HCT116 (cell line): ENCODE measurements around the gene SERTAD3. TPM values are rescaled to one million over a fixed set of nuclear protein-coding genes. Genes with fewer than 3 reads are reported as not detected.

ENCODE experiments used
- ATAC-seq: fragments of 200-7000 bp; cut with Tn5 transposase; 2 replicates; pipeline ENCODE4 v1.9.1; 2020; ENCODE audit warnings: mild to moderate bottlenecking, moderate library complexity
- BruUV-seq: library from RNA; stranded (reverse); fragments of 400-500 nt; replicated peaks from 2 replicates; lab custom pipeline; 2021; lab: Mats Ljungman, UMichigan
- CTCF ChIA-PET: fragments of 300-600 bp; sonication (Branson Sonifier 250); formaldehyde crosslinking; loops from one replicate; lab custom pipeline; 2021; ENCODE audit warnings: antibody characterized with exemption; lab: Charles Lee
- POLR2A ChIA-PET: fragments of 300-600, 350-600 bp; sonication (Branson Sonifier 250); formaldehyde crosslinking; loops from one replicate; lab custom pipeline; 2021; ENCODE audit warnings: antibody characterized with exemption; lab: Charles Lee
- RAD21 ChIA-PET, 2 experiments: fragments of 300-600 bp; sonication (Branson Sonifier 250); formaldehyde crosslinking; loops; one replicate each; lab custom pipeline; 2023; ENCODE audit warnings: low total read pairs in 2 of 2; ENCODE audit not compliant: uncharacterized antibody in 2 of 2, unreplicated experiment in 2 of 2, low non-redundant PET in 1 of 2; lab: Charles Lee
- DNase-seq: peaks from one replicate; pipeline ENCODE4 v3.0.0-alpha.2; 2010; ENCODE audit warnings: low read depth, low spot score
- H2AFZ ChIP-seq: fragments of 200-600 bp; shearing (Covaris generic), sonication (generic); 2 replicates; pipeline ENCODE4 v1.6.1; 2017; ENCODE audit warnings: low read depth, mixed run types, mixed read lengths, antibody characterized with exemption, low read length; ENCODE audit not compliant: poor library complexity, severe bottlenecking
- H3K27ac ChIP-seq: 2 replicates; pipeline ENCODE4 v1.5.1; 2012; ENCODE audit warnings: low read depth, low read length
- H3K27me3 ChIP-seq: fragments of 200-600 bp; sonication (generic); 2 replicates; pipeline ENCODE4 v1.6.1; 2016; ENCODE audit warnings: mixed run types, low read length, mixed read lengths; ENCODE audit not compliant: insufficient read depth
- H3K36me3 ChIP-seq, 2 experiments: fragments of 200-500 bp in 1 of 2; fragments of 200-600 bp in 1 of 2; sonication (Bioruptor generic) in 1 of 2; sonication (generic) in 1 of 2; 2 replicates each; pipeline versions ENCODE4 v1.5.1 to v1.6.1; 2014 to 2016; ENCODE audit warnings: low read length in 2 of 2, inconsistent platforms in 1 of 2, mixed read lengths in 1 of 2, mixed run types in 1 of 2; ENCODE audit not compliant: insufficient read depth in 2 of 2, control insufficient read depth in 1 of 2
- H3K4me1 ChIP-seq, 2 experiments: fragments of 200-600 bp in 1 of 2; sonication (generic) in 1 of 2; 2 replicates each; pipeline versions ENCODE4 v1.5.1 to v1.6.1; 2012 to 2017; ENCODE audit warnings: low read length in 2 of 2, inconsistent platforms in 1 of 2, mild to moderate bottlenecking in 1 of 2, mixed read lengths in 1 of 2, mixed run types in 1 of 2, moderate library complexity in 1 of 2; ENCODE audit not compliant: insufficient read depth in 2 of 2, control insufficient read depth in 1 of 2
- H3K4me2 ChIP-seq: fragments of 200-600 bp; sonication (generic); 2 replicates; pipeline ENCODE4 v1.6.1; 2017; ENCODE audit warnings: mixed run types, low read length, mixed read lengths
- H3K4me3 ChIP-seq, 2 experiments: fragments of 200-600 bp in 1 of 2; sonication (generic) in 1 of 2; replicated peaks in 1 of 2; 2 replicates each; pipeline ENCODE4 v1.5.1; 2011 to 2016; ENCODE audit warnings: low read length in 2 of 2, control low read depth in 1 of 2, low read depth in 1 of 2, mild to moderate bottlenecking in 1 of 2, mixed read lengths in 1 of 2, mixed run types in 1 of 2
- H3K79me2 ChIP-seq: fragments of 200-600 bp; sonication (generic); 2 replicates; pipeline ENCODE4 v1.6.1; 2017; ENCODE audit warnings: mild to moderate bottlenecking, mixed run types, low read length, moderate library complexity, mixed read lengths; ENCODE audit not compliant: insufficient read depth
- H3K9ac ChIP-seq: fragments of 200-600 bp; sonication (generic); 2 replicates; pipeline ENCODE4 v1.6.1; 2016; ENCODE audit warnings: low read length, mixed read lengths
- H3K9me2 ChIP-seq: fragments of 200-600 bp; sonication (generic), shearing (Covaris generic); 2 replicates; pipeline ENCODE4 v1.6.1; 2017; ENCODE audit warnings: mixed run types, mild to moderate bottlenecking, moderate library complexity; ENCODE audit not compliant: insufficient read depth
- H3K9me3 ChIP-seq, 2 experiments: fragments of 200-500 bp in 1 of 2; fragments of 200-600 bp in 1 of 2; sonication (Bioruptor generic) in 1 of 2; sonication (generic) in 1 of 2; 2 replicates each; pipeline ENCODE4 v1.6.1; 2014 to 2017; ENCODE audit warnings: low read length in 2 of 2, mixed read lengths in 2 of 2, inconsistent platforms in 1 of 2, low read depth in 1 of 2, mild to moderate bottlenecking in 1 of 2, mixed run types in 1 of 2, moderate library complexity in 1 of 2; ENCODE audit not compliant: control insufficient read depth in 1 of 2, insufficient read depth in 1 of 2
- H4K20me1 ChIP-seq: fragments of 200-600 bp; sonication (generic), shearing (Covaris generic); 2 replicates; pipeline ENCODE4 v1.6.1; 2017; ENCODE audit warnings: mixed run types, mild to moderate bottlenecking, moderate library complexity; ENCODE audit not compliant: insufficient read depth
- ATF3 ChIP-seq: IDR thresholded peaks from 2 replicates; pipeline ENCODE4 v1.6.1; 2012
- CEBPB ChIP-seq: IDR thresholded peaks from 2 replicates; pipeline ENCODE4 v1.6.1; 2012; ENCODE audit warnings: low read depth
- ELF1 ChIP-seq: IDR thresholded peaks from 2 replicates; pipeline ENCODE4 v1.6.1; 2012; ENCODE audit warnings: low read depth, borderline replicate concordance
- FOSL1 ChIP-seq: IDR thresholded peaks from 2 replicates; pipeline ENCODE4 v1.6.1; 2012; ENCODE audit warnings: low read depth
- MAX ChIP-seq: IDR thresholded peaks from 2 replicates; pipeline ENCODE4 v1.6.1; 2012
- RAD21 ChIP-seq: IDR thresholded peaks from 2 replicates; pipeline ENCODE4 v1.6.1; 2012; ENCODE audit warnings: low read depth, mild to moderate bottlenecking
- SIN3A ChIP-seq: IDR thresholded peaks from 2 replicates; pipeline ENCODE4 v1.6.1; 2012; ENCODE audit warnings: low read depth
- SP1 ChIP-seq: IDR thresholded peaks from 2 replicates; pipeline ENCODE4 v1.6.1; 2012; ENCODE audit warnings: low read depth
- SRF ChIP-seq: IDR thresholded peaks from 2 replicates; pipeline ENCODE4 v1.6.1; 2012; ENCODE audit warnings: low read depth
- TCF7L2 ChIP-seq: IDR thresholded peaks from 2 replicates; pipeline ENCODE4 v1.7.0; 2011; ENCODE audit warnings: borderline replicate concordance, inconsistent platforms; ENCODE audit not compliant: insufficient read depth, insufficient read length; ENCODE audit errors: extremely low read depth
- ZNF274 ChIP-seq: fragments of 200-500 bp; sonication (Bioruptor generic); IDR thresholded peaks from 2 replicates; pipeline ENCODE4 v1.6.1; 2014; ENCODE audit warnings: mild to moderate bottlenecking, low read depth, low read length, inconsistent platforms
- intact Hi-C: fragments of 100-400 bp; cut with micrococcal nuclease; formaldehyde crosslinking; loops from 2 replicates; pipeline ENCODE4 v1.10.0; 2022
- total RNA-seq: library from RNA; stranded (reverse); gene quantifications from one replicate; pipeline ENCODE4 v1.2.1, GENCODE V29; 2021; ENCODE audit not compliant: unreplicated experiment
- TF ChIP-seq, protein P1 (sequence below): IDR thresholded peaks from 2 replicates; pipeline ENCODE4 v1.6.1; 2012; ENCODE audit warnings: low read depth
- TF ChIP-seq, protein P2 (sequence below): IDR thresholded peaks from 2 replicates; pipeline ENCODE4 v1.6.1; 2011; ENCODE audit warnings: mild to moderate bottlenecking, low read length, moderate library complexity; ENCODE audit not compliant: insufficient replicate concordance; ENCODE audit errors: extremely low read depth

The SERTAD3 gene
- total RNA-seq, 1 experiment from 2014 or later, result 32.4 TPM

- no peaks in the 10 kb centered on the region for H3K36me3 ChIP-seq
- ChIA-PET RAD21 (interaction anchor here in 1 of 2 experiments (0.7 kb wide), 1 partner anchor 10 kb away, joined by 5 read pairs; no protein-coding TSS in a partner anchor), CTCF (no interaction called here), POLR2A (no interaction called here)
- H3K79me2 ChIP-seq, result no peaks in the 10 kb centered on the region
- no peak overlapping the region for H3K9ac ChIP-seq
- H3K4me1 ChIP-seq, result peaks cover 9 to 12% of the 10 kb centered on the region in 2 experiments
- intact Hi-C loops, result no loop called here
- no peaks in the 10 kb centered on the region for H3K9me2 ChIP-seq
- H2AFZ ChIP-seq, result no peak overlapping the region
- TF ChIP-seq ELF1 (no peak), CEBPB (no peak), SIN3A (no peak), RAD21 (no peak), SP1 (no peak)
- TF ChIP-seq, protein P1, sequence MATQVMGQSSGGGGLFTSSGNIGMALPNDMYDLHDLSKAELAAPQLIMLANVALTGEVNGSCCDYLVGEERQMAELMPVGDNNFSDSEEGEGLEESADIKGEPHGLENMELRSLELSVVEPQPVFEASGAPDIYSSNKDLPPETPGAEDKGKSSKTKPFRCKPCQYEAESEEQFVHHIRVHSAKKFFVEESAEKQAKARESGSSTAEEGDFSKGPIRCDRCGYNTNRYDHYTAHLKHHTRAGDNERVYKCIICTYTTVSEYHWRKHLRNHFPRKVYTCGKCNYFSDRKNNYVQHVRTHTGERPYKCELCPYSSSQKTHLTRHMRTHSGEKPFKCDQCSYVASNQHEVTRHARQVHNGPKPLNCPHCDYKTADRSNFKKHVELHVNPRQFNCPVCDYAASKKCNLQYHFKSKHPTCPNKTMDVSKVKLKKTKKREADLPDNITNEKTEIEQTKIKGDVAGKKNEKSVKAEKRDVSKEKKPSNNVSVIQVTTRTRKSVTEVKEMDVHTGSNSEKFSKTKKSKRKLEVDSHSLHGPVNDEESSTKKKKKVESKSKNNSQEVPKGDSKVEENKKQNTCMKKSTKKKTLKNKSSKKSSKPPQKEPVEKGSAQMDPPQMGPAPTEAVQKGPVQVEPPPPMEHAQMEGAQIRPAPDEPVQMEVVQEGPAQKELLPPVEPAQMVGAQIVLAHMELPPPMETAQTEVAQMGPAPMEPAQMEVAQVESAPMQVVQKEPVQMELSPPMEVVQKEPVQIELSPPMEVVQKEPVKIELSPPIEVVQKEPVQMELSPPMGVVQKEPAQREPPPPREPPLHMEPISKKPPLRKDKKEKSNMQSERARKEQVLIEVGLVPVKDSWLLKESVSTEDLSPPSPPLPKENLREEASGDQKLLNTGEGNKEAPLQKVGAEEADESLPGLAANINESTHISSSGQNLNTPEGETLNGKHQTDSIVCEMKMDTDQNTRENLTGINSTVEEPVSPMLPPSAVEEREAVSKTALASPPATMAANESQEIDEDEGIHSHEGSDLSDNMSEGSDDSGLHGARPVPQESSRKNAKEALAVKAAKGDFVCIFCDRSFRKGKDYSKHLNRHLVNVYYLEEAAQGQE, result no peak
- H3K27ac ChIP-seq, result no peak overlapping the region
- H3K27me3 ChIP-seq, result peaks cover 5% of the 10 kb centered on the region
- no peak overlapping the region for H3K4me3 ChIP-seq
- H3K4me2 ChIP-seq, result no peak overlapping the region
- H3K9me3 ChIP-seq, result no peaks in the 10 kb centered on the region
- ATAC-seq (no peak), DNase-seq (no peak)
- H4K20me1 ChIP-seq, result no peaks in the 10 kb centered on the region
- BruUV-seq, result no TSS peak
Observed at GRCh38 chr19:40492274-40492673, 48.1 kb upstream of the SERTAD3 start.

DNA sequence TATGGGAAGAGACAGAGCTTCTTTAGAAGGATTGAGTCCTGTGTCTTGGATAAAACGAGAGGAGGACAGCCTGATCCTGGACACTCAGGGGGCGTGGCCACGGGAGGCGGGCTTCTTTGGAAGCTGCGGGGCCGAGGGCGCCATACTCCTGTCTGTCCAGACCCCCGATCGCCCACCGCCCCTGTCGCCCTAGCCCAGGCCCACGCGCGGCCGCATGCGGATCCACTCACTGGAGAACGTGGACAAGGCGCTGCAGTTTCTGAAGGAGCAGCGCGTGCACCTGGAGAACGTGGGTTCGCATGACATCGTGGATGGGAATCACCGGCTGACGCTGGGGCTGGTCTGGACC lies 45.7 kb upstream of the SERTAD3 start:
- H3K4me3 ChIP-seq, result no peak overlapping the region
- H3K27ac ChIP-seq, result no peak overlapping the region
- POLR2A ChIA-PET, result interaction anchor here (1.0 kb wide), 1 partner anchor 24 kb away, joined by 3 read pairs; the partner anchor contains the start of gene BLVRB
- H3K4me1 ChIP-seq, result peaks cover 9 to 13% of the 10 kb centered on the region in 2 experiments
- H3K4me2 ChIP-seq, result no peak overlapping the region
- H3K9me3 ChIP-seq, result no peaks in the 10 kb centered on the region
- H3K27me3 ChIP-seq, result peaks cover 5% of the 10 kb centered on the region
- DNase-seq (no peak), ATAC-seq (no peak)
- no peaks in the 10 kb centered on the region for H3K79me2 ChIP-seq
- no peak overlapping the region for H2AFZ ChIP-seq
- no TSS peak for BruUV-seq
- no peaks in the 10 kb centered on the region for H3K36me3 ChIP-seq
- intact Hi-C loops, result no loop called here
- no peaks in the 10 kb centered on the region for H4K20me1 ChIP-seq
- CTCF ChIA-PET, result no interaction called here
- no peaks in the 10 kb centered on the region for H3K9me2 ChIP-seq
- RAD21 ChIA-PET, result no interaction called here
- no peak overlapping the region for H3K9ac ChIP-seq
- TF ChIP-seq CEBPB (no peak), MAX (no peak), ELF1 (no peak), ZNF274 (no peak), TCF7L2 (no peak), ATF3 (no peak), SRF (no peak), FOSL1 (no peak)
- TF ChIP-seq, protein P2, sequence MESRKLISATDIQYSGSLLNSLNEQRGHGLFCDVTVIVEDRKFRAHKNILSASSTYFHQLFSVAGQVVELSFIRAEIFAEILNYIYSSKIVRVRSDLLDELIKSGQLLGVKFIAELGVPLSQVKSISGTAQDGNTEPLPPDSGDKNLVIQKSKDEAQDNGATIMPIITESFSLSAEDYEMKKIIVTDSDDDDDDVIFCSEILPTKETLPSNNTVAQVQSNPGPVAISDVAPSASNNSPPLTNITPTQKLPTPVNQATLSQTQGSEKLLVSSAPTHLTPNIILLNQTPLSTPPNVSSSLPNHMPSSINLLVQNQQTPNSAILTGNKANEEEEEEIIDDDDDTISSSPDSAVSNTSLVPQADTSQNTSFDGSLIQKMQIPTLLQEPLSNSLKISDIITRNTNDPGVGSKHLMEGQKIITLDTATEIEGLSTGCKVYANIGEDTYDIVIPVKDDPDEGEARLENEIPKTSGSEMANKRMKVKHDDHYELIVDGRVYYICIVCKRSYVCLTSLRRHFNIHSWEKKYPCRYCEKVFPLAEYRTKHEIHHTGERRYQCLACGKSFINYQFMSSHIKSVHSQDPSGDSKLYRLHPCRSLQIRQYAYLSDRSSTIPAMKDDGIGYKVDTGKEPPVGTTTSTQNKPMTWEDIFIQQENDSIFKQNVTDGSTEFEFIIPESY, result no peak
